Sigmoid colon (tissue), 4 donors: Measurements from ENCODE around the gene LPIN1.

Experiments
- CTCF ChIP-seq, 4 experiments: fragments of 450-650 bp in 3 of 4; fragments of 200-600 bp in 1 of 4; IDR thresholded peaks; one replicate each; pipeline ENCODE4 v1.5.1; 2016 to 2019; ENCODE audit warnings: antibody characterized with exemption in 4 of 4, mild to moderate bottlenecking in 3 of 4, moderate library complexity in 2 of 4
- POLR2A ChIP-seq, 2 donors: fragments of 450-650 bp; IDR thresholded peaks; one replicate each; pipeline ENCODE4 v1.6.1; 2016; ENCODE audit warnings: antibody characterized with exemption in 2 of 2, mild to moderate bottlenecking in 2 of 2, moderate library complexity in 2 of 2
- POLR2AphosphoS5 ChIP-seq, 4 donors: sonication (generic); formaldehyde crosslinking; IDR thresholded peaks; one replicate each; pipeline ENCODE4 v1.6.1; 2017; ENCODE audit warnings: antibody characterized with exemption in 4 of 4

GRCh38 chr2:11774600-11774999, 28.2 kb downstream of the LPIN1 start:
- no peak for TF ChIP-seq POLR2A (IDR thresholded peaks at IDR 0.05)
- TF ChIP-seq CTCF (IDR thresholded peaks at IDR 0.05): no peak
- TF ChIP-seq POLR2AphosphoS5 (IDR thresholded peaks at IDR 0.05): no peak
